Renal cortex interstitium (tissue), 15 donors: ENCODE data around the gene TDRD10. TPM values are rescaled to one million over a fixed set of nuclear protein-coding genes. Genes with fewer than 3 reads are reported as not detected.
A peak's percentile ranks its signal among the peaks of the same experiment; 100 is the strongest.

ENCODE experiments used
- DNase-seq, 11 donors: peaks; one replicate each; pipeline ENCODE4 v3.0.0-alpha.2; 2013; ENCODE audit warnings: low read depth in 9 of 11, low spot score in 4 of 11; ENCODE audit errors: extremely low read depth in 1 of 11
- long read RNA-seq, 16 experiments: transcript quantifications; one replicate each; lab custom pipeline, GENCODE V29; 2026
- polyA plus RNA-seq, 3 donors: library from polyadenylated mRNA; unstranded; fragments of 120-200 nt; gene quantifications; one replicate each; pipeline ENCODE4 v1.2.1, GENCODE V29; 2013; ENCODE audit not compliant: insufficient read length in 3 of 3

TDRD10 gene
- 1 to 10 TPM in 2 of 3 donors, under 1 TPM in 1; 0.93 to 2.2 (median 1.0) TPM for polyA plus RNA-seq
- long read RNA-seq, donor 1: 0 reads
- long read RNA-seq, donor 2: 0 reads
- long read RNA-seq, donor 3, partial matches to known transcripts: 0 of 1 reads
- long read RNA-seq, donor 3, other reads (novel, unspliced or antisense): 0 of 1 reads
- long read RNA-seq, donor 4: 0 reads
- long read RNA-seq, donor 5: 0 reads
- long read RNA-seq, donor 6: 0 reads
- long read RNA-seq, donor 7: 0 reads
- long read RNA-seq, donor 8: 0 reads
- long read RNA-seq, donor 9, partial matches to known transcripts: 0 of 1 reads
- long read RNA-seq, donor 9, other reads (novel, unspliced or antisense): 0 of 1 reads
- long read RNA-seq, donor 10: 0 reads
- long read RNA-seq, donor 11: 0 reads
- long read RNA-seq, donor 12: 0 reads
- long read RNA-seq, donor 13, partial matches to known transcripts: 179 of 211 reads
- long read RNA-seq, donor 13, other reads (novel, unspliced or antisense): 32 of 211 reads
- long read RNA-seq, donor 14: 0 reads
- long read RNA-seq, donor 15: 0 reads
- long read RNA-seq, donor 16: 0 reads

DNA sequence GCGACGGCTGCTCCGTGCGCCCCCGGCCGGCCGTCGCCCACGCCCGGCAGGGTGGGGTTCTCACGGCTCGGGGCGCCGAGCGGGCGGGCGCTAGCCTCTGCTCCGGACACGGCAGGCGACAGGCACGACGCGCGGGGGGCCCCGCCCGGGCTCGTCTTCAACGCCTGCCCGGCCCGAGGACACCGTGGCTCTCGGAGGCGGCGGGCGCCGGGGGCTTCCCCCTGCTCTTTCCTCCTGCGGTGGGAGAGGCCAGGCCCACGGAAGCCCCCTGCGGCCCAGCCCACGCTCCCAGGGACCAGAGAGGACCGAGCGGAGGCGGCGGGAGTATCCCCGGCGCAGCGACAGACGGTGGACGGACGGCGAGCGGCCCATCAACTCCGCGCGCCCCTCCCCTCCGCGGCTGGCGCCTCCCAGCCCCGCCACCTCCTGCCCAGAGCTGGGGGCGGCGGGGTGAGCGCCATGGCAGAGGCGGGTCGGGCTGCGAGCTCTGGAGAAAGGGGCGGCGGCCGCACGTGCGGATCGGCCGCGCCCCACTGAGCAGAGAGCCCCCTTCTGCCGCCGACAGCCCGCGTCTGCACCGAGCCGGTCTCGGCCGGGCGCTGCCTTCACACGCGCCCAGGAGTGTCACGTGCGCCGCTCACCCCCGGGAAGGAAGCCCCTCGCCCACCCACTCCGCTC lies at the start of gene TDRD10, which contains the start of gene SHE:
Gene TDRD10 (plus strand): TSS at position 154 of the 678 bp plus-strand sequence. CDS start 4,685 bp downstream, outside the sequence.
Gene SHE (minus strand): TSS at position 347 of the 678 bp plus-strand sequence. CDS start 386 bp downstream, outside the sequence.
- DNase-seq: peak in 1 of 11 donors; percentile 50

GRCh38 chr1:154453161-154453560 lies 48.9 kb upstream of the TDRD10 start:
- no peak for DNase-seq

DNA sequence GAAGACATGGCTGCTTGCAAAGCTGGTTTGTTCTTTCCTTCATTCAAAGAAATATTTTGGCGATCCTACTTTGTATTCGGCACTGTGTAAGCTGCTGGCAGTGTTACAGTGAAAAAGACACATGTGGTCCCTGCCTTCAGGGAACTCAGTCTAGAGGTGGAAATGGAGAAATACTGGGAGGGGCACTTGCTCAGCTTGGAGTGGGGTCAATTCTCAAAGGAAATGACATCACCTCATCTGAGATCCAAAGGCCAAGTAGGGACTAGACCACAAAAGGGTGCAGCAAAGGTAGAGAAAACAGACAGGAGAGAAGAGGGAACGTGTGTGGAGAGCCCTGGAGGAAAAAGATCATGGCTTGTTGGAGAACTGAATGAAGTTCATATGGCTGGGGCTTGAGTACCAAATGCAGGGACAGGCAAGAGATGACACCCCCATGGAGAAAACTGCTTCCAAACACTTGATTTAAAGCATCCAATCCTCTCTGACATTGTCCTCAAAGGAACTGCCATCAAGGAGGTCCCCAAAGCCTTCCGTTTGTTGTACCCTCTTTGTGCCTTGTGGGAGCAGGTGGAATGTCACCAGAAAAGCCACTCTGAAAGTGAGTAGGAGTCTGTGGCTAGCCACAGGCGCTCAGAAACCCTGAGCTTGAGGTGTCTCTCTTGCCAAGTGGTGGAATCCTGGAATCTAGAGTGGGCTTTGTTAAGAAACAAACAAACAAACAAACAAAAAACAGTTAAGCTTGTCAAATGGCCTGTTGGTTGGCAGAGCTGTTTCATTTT lies 48.3 kb upstream of the TDRD10 start:
- no peak for DNase-seq

GRCh38 chr1:154454386-154455120 lies 47.5 kb upstream of the TDRD10 start:
- no peak for DNase-seq

- no peak for DNase-seq
Measured at GRCh38 chr1:154456631-154457030, 45.4 kb upstream of the TDRD10 start.

GRCh38 chr1:154459080-154459479 lies 42.9 kb upstream of the TDRD10 start:
- no peak for DNase-seq

- DNase-seq: no peak
Measured at GRCh38 chr1:154460695-154461260, 41.2 kb upstream of the TDRD10 start.

- no peak for DNase-seq
Measured at GRCh38 chr1:154463512-154463990, 38.5 kb upstream of the TDRD10 start.

DNA sequence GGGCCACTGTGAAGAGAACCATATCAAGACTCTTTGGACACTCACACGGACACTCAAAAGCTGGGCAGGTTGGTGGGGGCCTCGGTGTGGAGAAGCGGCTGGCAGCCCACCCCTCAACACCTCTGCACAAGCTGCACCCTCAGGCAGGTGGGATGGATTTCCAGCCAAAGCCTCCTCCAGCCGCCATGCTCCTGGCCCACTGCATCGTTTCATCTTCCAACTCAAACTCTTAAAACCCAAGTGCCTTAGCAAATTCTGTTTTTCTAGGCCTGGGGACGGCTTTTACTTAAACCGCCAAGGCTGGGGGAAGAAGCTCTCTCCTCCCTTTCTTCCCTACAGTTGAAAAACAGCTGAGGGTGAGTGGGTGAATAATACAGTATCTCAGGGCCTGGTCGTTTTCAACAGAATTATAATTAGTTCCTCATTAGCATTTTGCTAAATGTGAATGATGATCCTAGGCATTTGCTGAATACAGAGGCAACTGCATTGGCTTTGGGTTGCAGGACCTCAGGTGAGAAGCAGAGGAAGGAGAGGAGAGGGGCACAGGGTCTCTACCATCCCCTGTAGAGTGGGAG lies 36.3 kb upstream of the TDRD10 start:
- DNase-seq: no peak

- DNase-seq: no peak
Measured at GRCh38 chr1:154466206-154466605, 35.8 kb upstream of the TDRD10 start.

- no peak for DNase-seq
Measured at GRCh38 chr1:154466921-154467417, 35.0 kb upstream of the TDRD10 start.

GRCh38 chr1:154467434-154468102 lies 34.5 kb upstream of the TDRD10 start:
- no peak for DNase-seq

GRCh38 chr1:154468535-154469250 lies 33.3 kb upstream of the TDRD10 start:
- DNase-seq: no peak

DNA sequence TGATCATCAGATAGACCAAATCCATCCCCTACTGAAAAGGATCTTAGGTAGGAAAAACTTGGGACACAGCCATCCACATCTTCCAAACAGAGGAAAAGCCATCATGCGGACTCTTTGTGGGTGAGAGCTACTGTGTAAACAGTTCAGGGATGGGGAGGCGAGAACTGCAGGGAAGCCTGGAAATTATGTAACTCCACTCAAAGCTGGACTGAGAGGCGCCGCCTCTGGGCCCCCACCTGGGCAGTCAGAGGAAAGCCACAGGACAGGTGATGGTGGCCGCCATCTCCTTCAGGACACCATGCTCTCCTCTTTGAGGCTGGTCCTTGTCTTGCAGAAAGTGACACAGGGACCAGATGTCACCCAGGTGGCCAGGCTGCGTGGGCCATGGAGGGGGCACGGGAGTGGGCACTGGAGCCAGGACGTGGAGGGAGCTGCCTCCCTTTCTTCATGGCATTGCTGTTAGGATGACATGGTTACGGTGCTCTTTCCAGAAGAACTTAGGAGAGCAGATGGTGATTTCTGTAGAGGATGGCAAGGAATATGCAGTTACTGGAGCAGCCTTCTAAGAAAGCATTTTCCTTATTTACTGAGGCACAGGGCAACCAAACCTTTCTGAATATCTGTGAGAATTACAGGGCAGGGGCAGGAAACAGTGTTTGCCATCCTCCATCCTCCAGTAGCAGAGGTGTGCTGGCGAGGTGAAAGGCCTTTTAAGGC lies 32.0 kb upstream of the TDRD10 start:
- DNase-seq: no peak

GRCh38 chr1:154471304-154471703 lies 30.7 kb upstream of the TDRD10 start:
- no peak for DNase-seq

DNA sequence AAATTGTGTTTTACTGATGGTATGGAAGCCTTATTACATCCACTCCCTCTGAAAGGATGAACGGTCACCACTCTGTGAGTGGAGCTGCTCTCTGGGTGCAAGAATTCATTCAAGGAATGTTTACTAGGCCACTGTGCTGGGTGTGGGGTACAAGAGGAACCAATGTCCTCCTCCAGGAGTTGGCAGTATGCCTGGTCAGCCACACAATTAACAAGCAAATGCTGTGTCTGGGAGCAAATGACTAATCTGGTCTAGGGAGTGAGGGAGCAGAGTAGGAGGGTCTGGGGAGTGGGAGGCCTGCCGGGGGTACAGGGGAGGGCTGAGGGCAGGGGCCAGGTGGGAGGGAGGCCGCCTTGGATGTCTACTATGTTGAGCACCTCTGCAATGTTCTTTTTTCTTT lies 27.2 kb upstream of the TDRD10 start:
- DNase-seq: no peak
